GM21737 (cell line): ENCODE results near the gene WHAMM.
"Not testable (repeated sequence)": the region's sequence is repeated elsewhere in the genome, so short reads cannot be mapped to it uniquely, and the experiment has no call there.

Source experiments
- ATAC-seq: cut with Tn5 transposase; IDR thresholded peaks from one replicate; pipeline ENCODE4 v1.9.1; 2021; ENCODE audit warnings: mild to moderate bottlenecking, moderate library complexity; ENCODE audit not compliant: unreplicated experiment

Gene WHAMM

DNA sequence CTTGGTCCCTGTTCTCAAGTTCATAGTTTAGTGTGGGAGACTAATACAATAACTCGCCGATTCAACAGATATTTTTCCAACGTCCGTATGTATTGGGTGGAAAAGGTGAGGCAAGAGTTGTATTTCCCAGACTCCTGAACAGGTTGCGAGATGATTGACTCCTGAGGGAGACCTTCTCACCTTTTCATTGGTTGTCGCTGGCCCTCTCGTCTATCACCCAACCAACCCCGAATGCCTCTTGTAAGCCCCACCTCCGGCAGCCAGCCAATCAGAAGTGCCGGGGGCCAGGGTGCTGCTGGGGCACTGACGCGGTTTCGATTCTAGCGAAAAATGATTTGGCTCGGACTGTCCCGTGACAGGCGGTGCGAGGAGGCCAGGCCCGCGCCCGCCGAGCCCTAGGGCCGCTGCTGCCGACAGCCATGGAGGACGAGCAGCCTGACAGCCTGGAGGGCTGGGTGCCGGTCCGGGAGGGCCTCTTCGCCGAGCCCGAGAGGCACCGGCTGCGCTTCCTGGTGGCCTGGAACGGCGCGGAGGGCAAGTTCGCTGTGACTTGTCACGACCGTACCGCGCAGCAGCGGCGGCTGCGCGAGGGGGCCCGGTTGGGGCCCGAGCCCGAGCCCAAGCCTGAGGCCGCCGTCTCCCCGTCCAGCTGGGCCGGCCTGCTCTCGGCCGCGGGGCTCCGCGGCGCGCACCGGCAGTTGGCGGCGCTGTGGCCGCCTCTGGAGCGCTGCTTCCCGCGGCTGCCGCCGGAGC is at the start of gene WHAMM:
TSS of gene WHAMM (plus strand) at position 321 of the 753 bp plus-strand sequence. CDS start at position 420, 99 bp downstream.
- peak; percentile 78 for ATAC-seq

DNA sequence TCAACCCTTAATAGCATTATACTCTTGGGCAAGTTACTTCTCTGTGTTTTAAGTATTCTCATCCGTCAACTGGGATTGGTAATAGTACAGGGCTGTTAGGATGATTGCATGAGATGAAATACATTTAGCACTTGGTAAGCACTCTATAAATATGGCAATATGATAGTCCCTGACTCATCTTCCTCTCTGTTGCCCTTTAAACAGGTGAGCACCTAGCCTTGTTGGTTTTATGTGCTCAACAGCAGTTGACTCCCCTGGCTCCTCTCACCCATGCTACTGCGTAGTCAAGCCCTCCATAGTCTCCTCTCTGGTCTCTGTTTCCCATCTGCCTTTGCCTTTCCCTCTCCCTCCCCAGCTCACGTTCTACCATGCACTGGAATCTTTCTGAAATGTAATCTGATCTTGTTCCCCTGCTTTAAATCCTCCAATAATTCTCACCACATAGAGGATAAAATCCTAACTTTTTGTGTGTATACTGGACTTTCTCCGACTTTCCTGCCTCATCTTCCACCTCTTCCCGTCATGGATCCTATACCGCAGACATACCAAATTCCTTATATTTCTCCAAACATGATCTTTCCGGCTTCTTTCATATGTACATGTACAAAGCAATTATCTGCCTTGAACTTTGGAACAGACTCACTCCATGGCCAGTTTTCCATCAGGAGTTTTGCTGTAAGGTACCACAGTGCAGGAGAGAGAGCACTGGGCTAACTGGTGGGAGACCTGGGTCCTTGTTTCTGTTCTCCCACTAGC is 45.9 kb upstream of the WHAMM start:
- ATAC-seq = no peak

DNA sequence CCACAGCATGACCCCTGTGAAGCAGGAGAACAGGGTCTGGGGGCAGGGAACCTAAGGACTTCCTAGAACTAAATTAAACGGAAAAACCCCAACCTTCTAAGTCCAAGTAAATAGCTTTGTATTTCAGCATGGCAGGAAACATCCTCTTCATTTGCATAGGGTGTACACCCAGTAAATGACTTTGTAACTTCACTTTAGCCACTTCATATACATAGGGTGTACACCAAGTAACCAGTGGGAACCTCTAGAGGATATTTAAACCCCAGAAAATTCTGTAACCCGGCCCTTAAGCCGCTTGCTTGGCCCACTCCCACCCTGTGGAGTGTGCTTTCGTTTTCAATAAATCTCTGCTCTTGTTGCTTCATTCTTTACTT is 45.3 kb upstream of the WHAMM start:
- no peak for ATAC-seq

- ATAC-seq = no peak
These were observed 44.7 kb upstream of the WHAMM start for GRCh38 chr15:82764740-82765139.

GRCh38 chr15:82766201-82766600 is 43.2 kb upstream of the WHAMM start:
- ATAC-seq = not testable (repeated sequence)

- ATAC-seq = no peak
These were observed 42.1 kb upstream of the WHAMM start for GRCh38 chr15:82767163-82767829.

DNA sequence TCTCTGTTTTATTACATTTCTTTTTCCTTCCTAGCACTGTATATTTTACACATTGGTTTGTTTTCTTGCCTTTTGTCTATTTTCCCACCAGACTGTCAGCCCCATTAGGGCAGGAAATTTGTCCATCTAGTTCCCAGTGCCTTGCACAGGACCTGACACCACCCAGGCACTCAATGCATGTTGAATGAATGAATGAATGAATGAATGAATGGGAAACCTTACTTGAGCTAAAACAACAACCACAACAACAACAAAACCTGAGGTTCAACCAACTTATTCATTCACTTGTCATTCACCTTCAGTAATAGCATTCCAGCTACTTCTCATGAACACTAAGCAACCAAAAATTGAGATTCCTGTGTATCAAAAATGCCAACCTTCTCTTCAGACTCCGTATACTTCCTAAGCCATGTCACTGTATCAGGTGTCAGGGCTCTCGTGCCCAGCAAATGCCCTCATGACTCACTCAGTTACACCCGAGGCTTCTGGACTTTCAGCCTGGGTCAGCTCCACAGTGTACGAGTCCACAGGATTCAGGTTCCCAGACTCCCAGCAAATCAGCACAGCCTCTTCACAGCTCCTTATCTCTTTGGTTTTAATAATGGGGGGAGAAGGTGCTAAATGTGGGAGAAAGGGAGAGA is 40.9 kb upstream of the WHAMM start:
- no peak for ATAC-seq

DNA sequence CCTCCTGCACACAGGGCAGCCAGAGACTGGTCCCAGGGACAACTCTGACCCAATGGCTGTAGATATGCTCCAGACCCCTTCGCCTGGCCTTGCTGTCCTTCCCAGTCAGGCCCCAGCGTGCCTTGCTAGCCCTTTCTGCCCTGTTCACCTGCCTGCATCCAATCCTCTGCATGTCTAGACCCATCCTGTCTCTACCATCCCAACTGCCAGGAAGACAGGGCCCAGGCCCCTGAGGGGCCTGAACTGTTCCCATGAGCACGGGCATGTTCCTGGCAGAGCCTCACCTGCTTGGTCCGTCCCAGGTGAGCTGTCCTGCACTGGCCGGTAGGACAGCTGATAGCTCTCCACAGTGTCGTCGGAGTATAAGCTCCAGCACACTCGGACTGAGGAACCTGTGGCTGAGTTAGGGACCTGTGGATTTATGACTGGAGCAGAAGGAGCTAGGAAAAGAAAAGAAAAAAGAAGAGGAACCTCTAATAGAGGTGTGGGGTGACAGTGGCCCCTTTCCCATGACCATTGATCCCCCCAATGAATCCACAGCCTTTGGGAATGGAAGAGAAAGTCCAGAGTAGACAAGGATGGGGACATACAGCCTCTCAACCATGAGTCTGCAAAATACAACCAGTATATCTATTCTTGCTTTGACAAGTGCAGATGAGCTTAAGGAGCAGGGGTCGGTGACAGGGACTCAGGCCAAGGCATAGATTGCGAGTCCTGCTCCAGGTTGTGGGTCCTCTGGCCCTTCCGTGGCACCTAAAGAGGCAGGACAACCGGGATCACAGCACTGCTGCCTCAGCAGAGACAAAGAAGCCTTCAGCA is 37.4 kb upstream of the WHAMM start:
- ATAC-seq = no peak

- no peak for ATAC-seq
These were observed 34.9 kb upstream of the WHAMM start for GRCh38 chr15:82774496-82774895.

DNA sequence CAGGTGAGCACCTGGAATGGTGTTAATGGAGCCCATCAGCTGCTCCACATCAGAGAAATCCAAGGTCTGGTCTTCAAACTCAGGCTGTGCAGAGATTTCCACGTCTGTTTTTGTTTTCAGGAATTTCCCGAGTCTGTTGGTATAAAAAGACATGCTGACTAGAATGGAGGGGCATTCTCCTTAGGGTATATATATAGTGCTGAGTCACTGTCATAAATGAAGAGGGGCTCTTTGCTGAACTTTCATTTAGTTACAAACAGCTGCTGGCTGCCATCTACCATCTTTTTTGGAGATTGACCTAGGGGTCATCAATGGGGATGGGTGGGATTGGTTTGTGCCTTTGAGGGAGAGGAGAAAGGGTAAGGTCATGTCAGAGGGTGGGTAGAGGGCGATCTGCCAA is 30.7 kb upstream of the WHAMM start:
- no peak for ATAC-seq

- ATAC-seq = no peak
These were observed 28.1 kb upstream of the WHAMM start for GRCh38 chr15:82781349-82781748.

DNA sequence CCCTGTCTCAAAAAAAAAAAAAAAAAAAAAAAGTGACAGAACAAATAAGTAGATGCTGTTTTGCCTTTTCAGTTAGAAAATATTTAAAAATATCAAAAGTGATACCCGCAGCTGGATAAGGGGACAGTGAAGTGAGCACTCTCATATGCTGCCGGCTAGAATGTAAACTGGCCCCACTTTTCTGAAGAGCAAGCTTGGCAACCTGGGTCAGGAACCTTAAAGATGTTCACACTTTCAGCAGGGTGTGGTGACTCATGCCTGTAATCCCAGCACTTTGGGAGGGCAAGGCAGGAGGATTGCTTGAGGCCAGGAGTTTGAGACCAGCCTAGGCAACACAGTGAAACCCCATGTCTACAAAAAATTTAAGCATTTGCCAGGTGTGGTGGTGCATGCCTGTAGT is 20.9 kb upstream of the WHAMM start:
- ATAC-seq = no peak

DNA sequence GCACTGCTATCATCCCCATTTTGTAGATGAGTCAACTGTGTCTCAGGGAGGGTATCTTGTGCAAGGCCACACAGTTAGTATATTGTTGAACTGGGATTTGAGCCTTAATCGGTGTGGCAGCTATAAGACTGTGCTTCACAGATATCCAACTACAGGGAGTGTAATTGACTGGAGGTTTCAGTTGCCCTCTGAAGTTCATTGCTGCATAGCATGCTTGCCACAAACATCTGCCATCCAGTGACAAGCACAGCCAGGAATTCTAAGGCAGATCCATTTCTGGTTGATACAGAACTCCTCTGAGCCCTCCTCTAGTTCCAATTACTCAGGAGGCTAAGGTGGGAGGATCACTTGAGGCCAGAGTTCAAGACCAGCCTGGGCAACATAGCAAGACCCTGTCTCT is 19.9 kb upstream of the WHAMM start:
- ATAC-seq = no peak

GRCh38 chr15:82790321-82790720 is 19.1 kb upstream of the WHAMM start:
- no peak for ATAC-seq

- no peak for ATAC-seq
These were observed 17.4 kb upstream of the WHAMM start for GRCh38 chr15:82792068-82792467.

- ATAC-seq = no peak
These were observed 15.7 kb upstream of the WHAMM start for GRCh38 chr15:82793737-82794136.

DNA sequence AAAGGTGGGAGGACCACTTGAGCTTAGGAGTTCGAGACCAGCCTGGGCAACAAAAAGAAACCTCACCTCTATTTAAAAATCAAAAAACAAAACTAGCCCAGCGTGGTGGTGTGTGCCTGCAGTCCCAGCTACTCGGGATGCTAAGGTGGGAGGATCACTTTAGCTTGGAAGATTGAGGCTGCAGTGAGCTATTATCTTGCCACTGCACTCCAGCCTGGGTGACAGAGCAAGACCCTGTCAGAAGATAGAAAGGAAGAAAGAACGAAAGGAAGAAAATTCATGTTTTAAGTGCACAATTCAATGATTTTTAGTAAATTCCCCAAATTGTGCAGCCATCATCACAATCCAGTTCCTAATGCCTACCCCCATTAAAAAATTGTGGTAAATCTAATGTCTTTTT is 11.3 kb upstream of the WHAMM start:
- ATAC-seq = no peak

DNA sequence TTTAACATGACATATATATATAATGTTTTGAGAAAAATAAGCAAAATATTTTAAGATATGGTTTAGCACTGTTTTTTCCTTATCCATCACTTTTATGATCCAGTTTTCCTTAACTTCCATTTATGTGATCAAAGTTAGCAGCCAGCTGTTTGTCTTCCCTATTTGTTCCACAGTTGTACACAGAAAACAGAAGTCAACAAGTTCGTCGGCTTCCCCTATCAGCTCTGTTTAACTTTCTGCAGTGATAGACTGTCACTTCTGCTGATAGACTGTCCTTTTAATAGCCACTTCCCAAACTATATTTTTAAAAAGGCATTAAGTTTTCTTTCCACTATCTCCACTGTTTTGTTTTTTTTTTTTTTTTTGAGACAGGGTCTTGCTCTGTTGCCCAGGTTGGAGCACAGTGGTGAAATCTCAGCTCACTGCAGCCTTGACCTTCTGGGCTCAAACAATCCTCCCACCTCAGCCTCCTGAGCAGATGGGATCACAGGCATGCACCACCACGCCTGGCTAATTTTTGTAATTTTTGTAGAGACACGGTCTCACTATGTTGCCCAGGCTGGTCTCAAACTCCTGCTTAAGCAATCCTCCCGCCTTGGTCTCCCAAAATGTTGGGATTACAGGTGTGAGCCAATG is 10.8 kb upstream of the WHAMM start:
- no peak for ATAC-seq

DNA sequence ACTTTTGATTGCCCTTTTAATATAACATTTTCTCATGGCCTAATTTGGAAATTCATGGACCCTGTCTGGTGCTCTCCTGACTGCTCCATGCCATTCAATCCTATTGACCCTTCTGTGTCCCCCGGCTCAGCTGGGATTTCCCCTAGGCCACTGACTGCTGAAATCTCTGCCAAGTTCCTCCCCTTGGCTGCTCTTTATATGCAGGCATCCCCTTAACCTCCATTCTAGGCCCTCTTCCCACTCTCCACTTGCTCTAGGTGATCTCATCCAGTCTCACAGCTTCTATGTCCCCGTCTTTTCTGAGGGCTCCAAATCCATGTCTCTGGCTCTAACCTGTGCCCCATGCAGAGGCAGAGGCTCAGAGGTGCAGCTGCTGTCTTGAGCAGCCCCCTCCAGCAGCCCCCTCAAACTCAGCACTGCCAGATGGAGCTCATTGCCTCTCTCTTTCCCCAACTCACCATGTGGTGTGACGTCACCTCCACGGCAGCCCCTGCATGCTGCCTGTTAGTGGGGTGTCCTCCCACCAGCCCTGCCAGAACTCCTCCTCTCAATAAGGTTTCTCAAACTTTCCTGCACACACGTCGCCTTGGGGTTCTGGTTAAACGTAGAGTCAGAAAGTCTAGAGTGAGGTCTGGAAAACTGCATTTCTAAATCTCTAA is 10.1 kb upstream of the WHAMM start:
- no peak for ATAC-seq

- no peak for ATAC-seq
These were observed 6.9 kb upstream of the WHAMM start for GRCh38 chr15:82802497-82802896.
